RCC 7860 (cell line): ENCODE results near the gene PAN3.
"Not testable (repeated sequence)": the region's sequence is repeated elsewhere in the genome, so short reads cannot be mapped to it uniquely, and the experiment has no call there.

Experiments
- DNase-seq: peaks from one replicate; pipeline ENCODE4 v3.0.0-alpha.2; 2015; ENCODE audit warnings: low spot score
- FAIRE-seq: peaks from 2 replicates; lab custom pipeline; 2012; peaks lifted over from hg19 to GRCh38; lab: Jason Lieb, UNC

PAN3 gene

DNA sequence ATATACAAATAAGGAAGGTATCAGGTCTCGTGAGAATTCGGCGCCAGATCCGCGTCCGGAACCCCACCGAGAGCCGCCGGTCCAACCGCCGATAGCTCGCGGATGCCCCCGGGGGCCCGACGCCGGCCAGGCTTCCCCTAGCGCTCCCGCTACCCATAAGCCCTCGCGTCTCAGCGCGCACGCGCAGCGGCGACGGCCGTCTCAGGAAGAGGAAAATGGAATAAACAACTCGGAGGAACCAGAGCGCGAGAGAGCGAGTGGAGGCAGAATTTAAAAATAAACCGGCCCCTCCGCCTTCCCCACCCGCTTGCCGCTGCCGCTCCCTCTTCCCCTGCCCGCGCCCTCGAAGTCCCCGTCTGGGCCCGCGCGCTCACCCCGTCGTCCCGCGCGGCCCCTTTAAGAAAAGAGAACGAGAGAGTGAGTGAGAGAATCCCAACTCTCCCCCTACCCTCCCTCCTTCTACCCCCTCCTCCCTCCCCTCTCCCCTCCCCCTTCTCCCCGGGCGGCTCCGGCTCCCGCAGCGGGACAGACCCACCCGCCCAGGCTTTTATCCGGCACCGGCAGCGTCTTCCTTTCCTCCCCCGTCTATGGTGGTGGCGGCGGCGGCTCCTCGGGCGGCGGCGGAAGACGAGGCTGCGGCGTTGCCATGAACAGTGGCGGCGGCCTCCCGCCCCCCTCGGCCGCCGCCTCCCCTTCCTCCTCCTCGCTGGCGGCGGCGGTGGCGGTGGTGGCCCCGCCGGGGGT, at the start of gene PAN3:
TSS of gene PAN3 (plus strand) at position 534 of the 744 bp plus-strand sequence. CDS start at position 647, 113 bp downstream.
- FAIRE-seq (no peak), DNase-seq (peak; percentile 61)

DNA sequence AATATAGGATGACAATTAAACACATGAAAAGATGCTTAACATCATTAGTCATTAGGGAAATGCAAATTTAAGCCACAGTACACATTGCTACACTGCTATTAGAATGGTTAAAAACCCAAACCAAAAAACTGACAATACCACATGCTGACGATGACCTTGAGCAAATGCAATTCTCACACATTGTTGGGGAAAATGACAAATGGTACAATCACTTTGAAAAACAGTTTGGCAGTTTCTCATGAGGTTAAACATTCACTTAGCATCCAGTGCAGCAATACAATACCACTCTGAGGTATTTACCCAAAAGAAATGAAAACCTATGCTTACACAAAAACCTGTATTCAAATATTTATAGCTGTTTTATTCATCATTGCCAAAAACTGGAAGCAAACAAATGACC, 49.3 kb upstream of the PAN3 start:
- DNase-seq (no peak), FAIRE-seq (no peak)

DNA sequence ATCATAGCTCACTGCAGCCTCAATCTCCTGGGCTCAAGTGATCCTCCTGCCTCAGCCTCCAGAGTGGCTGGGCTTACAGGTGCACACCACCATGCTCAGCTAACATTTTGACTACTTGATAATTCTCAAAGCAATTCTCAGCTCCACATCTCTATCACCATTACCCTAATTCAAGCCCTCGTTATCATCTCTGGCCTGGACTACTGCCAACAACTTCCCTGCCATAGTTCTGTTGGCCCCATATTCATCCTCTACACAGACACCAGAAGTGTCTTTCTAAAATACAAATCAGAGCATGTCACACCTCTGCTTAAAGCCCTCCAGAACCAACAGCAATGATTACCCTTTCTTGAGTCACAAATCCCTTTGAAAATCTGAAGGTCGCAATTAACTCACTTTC, 45.9 kb upstream of the PAN3 start:
- DNase-seq (no peak), FAIRE-seq (no peak)

DNA sequence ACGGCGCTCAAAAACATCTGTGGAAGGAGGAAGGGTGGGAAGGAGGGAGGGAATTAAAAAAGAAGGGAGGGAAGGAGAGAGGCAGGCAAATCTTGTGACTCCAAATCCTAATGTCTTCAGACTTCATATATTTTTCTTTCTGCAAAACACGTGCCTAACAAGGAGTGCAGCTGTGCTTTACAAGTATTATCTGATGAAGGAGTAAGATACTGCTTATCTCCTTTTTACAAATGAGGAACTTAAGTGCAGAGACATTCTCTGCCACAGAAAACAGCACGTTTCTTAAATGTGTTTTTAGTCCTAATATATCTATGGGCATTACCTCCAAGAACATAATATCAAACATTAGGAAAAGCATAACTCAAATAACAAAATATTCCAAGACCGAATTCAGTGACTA, 44.5 kb upstream of the PAN3 start:
- FAIRE-seq (no peak), DNase-seq (no peak)

DNA sequence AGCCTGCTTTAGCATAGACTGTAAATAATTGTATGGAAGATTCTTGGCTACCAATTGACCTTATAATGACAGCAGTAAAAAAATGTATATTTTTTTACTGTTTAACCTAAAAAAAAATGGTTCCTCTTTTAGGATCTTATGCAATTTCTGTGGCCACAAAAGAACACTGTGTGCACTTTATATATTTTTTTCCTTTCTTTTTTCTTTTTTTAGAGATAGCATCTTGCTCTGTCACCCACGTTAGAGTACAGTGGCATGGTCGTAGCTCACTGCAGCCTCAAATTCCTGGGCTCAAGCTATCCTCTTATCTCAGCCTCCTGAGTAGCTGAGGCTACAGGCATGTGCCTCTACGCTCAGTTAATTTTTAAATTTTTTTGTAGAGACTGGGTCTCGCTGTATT, 44.0 kb upstream of the PAN3 start:
- DNase-seq (no peak), FAIRE-seq (no peak)

DNA sequence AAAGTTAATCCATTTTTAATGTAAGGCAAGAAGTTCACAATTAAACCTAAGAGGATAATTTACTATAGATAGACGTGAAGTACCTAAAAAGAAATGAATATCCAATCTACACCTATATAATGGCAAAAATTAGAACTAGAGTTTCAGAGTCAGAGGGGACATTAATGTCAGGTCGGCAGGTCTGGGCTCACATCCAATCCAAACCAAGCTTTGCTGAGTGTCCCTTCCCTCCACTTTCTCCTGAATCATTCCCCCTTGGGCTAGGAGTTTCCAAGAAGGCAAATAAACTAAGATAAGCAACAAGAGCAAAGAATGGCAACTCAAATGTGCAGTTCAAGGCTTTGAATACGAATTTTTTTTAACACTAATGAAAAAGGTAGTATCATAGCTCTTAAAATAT, 40.8 kb upstream of the PAN3 start:
- DNase-seq (no peak), FAIRE-seq (no peak)

DNA sequence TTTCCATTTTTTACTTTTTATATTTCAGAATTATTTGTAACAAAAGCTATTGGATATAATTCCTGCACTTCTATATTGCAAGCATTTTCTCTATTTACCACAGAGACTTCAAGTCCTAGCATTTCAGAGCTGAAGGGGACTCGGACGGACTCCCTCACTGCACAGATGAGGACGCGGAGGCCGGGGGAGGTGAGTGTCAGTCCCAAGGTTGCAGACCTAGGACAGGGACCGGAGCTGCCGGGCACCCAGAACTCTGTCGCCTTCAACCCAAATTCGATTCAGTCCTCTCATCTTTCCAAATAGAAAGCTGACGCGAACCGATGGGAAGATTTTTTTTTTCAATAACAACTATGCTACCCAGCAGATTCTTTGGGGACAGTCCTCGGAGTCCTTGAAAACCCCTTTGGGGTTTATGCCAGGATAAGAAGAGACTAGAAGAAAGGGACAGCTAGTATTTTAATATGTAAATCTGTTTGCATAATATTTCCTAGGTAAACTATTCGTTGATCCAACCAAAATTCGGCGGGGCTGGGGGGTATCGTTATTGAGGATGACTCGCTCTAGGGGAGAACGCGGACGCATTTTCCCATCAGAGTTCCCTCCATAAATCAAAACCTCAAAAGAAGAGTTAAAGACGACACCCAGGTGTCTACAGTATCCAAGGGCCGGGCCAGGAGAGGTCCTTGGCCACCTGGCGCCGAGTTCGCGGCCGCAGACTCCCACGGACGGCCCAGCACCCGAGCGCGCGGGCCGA, 38.8 kb upstream of the PAN3 start:
- no peak for FAIRE-seq

GRCh38 chr13:28100150-28101121, 37.9 kb upstream of the PAN3 start, which contains the start of gene FLT3:
Gene FLT3 (minus strand): TSS chr13:28100576. CDS start chr13:28100510, 66 bp downstream.
- no peak for DNase-seq
- no peak for FAIRE-seq

More for the DNA sequence above, 38.8 kb upstream of the PAN3 start:
- no peak for DNase-seq

DNA sequence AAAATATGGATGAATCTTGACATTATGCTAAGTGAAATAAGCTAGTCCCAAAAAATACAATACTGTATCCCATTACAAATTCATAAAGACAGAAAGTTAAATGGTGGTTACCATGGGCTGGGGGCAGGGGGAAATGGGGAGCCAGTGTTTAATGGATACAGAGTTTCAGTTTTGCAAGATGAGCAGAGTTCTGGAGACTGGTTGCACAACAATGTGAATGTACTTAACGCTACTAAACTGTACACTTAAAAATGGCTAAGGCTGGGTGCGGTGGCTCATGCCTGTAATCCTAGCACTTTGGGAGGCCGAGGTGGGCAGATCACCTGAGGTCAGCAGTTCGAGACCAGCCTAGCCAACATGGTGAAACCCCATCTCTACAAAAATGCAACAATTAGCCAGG, 36.5 kb upstream of the PAN3 start:
- FAIRE-seq, result not testable (repeated sequence)

DNA sequence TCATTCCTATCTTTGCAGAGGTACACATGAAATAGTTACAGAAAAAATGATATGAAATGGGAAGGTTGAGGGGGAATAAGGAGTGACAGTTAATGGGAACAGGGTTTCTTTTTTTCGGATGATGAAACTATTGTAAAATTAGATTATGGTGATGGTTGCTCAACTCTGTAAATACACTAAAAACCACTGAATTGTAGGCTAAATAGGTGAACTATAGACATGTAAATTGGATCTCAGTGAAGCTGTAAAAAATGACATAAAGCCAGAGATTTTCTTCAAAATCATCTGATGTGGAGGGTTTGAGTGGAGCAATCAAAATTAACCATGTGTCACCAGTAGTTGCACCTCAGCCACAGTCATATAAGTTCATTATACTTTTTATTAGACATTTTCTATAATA, 31.4 kb upstream of the PAN3 start:
- FAIRE-seq, result no peak
- no peak for DNase-seq

More for the DNA sequence above, 36.5 kb upstream of the PAN3 start:
- not testable (repeated sequence) for DNase-seq

DNA sequence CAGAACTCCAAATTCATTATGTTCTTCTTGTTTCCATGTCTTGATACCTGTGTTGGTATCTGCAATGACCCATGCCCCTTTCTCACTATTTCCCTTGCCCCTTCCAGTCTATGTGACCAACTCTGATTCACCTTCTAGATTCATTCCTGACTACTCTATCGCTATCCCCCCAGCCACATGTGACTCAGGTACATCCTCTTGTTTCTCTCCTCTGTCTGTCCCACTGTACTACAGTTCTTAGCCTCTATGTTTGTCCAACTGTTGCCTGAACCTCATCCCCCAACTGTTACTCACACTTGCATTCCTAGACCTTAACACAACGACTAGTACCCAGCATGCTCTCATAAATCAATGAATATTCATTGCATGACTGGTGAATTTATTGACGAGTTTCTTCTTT, 27.9 kb upstream of the PAN3 start:
- DNase-seq (peak; percentile 18), FAIRE-seq (no peak)

GRCh38 chr13:28116736-28117135, 21.6 kb upstream of the PAN3 start:
- FAIRE-seq, result no peak
- no peak for DNase-seq

DNA sequence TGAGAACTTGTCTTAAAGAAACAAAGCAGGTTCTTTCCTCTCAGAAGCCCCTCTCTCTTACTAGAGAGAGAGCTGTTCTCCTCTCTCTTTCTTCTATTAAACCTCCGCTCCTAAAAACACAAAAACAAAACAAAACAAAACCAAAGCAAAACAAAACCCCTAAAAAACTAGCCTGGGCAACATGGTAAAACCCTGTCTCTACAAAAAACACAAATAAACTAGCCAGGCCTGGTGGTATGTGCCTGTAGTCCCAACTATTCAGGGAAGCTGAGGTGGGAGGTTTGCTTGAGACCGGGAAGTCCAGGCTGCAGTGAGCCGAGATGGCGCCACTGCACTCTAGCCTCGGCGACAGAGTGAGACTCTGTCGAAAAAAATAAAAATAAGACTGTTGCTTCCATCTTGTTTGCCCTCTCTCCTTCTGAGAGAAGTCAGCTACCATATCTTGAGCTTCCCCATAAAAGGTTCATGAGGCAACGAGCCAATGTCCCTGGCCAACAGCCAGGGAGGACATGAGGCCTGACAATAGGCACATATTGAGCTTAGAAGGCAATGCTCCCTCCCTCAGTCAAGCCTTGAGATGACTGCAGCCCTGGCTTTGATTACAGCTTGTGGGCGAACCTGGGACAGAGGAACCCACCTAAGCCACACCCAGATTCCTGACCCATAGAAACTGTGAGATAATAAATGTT, 20.5 kb upstream of the PAN3 start:
- DNase-seq, result no peak
- no peak for FAIRE-seq

GRCh38 chr13:28120317-28120716, 18.0 kb upstream of the PAN3 start:
- FAIRE-seq (no peak), DNase-seq (no peak)

DNA sequence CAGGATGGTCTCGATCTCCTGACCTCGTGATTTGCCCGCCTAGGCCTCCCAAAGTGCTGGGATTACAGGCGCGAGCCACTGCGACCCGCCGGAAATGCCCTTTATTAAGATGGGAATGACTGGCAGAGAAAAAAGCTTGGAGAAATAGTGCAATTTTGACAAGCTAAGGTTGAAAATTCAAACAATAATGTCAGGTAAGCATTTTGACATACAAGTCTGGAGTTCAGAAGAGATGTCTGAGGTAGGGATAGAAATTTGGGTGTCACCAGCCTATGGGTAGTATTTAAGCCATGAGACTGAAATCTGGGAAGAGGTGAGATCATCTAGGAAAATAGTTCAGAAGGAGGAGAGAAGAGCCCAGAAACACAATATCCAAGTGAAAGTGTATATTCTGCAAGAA, 17.1 kb upstream of the PAN3 start:
- DNase-seq (no peak), FAIRE-seq (no peak)

DNA sequence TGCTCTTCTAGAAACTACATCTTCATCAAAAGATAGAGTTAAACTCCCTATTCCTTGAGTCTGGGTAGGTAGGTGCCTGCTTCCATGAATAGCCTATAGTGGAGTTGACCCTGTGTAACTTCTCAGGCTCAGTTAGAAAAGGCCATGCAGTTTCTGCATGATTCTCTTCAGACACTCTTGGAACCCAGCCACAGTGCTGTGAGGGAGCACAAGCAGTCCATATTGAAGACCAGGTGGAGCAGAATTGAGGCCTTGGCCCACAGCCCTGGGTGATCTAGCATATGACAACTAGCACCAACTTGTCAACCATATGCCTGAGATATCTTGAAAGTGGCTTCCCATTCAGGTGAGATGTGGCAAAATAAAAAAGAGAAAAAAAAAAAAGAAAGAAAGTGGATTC, 10.3 kb upstream of the PAN3 start:
- no peak for DNase-seq
- FAIRE-seq, result no peak

DNA sequence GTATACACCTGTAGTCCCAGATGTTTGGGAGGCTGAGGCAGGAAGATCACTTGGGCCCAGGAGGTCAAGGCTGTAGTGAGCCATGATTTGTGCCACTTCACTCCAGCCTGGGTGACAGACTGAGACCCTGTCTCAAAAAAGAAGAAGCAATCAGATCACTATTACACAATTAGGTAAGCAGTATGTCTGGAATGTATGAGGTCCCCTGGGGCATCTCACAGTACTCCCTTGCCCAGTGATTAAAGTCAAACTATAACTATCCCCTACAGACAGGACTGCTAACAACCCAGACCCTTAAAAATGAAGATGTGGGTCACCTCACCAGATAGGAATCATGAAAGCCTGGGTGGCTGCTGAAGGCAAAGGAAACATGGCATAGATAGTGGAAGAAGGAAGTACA, 9.4 kb upstream of the PAN3 start:
- DNase-seq, result no peak
- FAIRE-seq, result no peak

DNA sequence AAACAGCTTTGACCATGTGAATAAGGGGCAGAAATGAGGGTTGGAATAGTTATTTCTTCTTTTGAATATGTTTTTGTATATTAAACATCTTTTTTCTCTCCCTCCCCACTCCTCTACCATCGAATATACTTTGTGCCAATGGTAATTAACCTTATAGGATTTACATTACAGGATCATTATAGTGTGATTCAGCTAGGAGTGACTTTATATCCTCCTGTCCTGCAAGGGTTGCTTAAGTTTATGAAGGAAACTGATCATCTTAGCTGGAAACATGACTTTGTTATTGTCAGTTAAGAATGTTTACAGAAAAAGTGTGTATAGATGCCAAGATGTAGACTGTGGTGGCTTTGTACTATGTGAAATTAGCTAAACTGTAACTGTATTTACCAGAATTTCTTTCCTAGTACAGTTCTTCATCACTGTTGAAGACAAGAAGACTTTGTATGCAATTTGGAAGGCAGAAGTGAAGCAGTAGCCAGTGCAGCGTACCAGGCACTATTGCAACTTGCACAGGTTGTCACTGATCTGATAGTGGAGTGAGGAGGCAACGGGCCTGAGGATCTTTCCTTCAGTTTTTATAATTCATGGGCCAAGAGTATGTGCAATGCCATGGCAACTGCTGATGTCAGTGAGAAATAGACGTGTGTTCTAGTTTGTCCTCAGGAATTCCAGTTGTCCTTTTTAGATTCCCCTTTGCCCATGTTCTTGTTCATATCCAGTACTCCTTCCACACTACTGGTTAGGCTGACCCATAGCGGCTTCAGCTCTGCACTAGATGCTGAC, 8.2 kb upstream of the PAN3 start:
- FAIRE-seq (no peak), DNase-seq (no peak)

DNA sequence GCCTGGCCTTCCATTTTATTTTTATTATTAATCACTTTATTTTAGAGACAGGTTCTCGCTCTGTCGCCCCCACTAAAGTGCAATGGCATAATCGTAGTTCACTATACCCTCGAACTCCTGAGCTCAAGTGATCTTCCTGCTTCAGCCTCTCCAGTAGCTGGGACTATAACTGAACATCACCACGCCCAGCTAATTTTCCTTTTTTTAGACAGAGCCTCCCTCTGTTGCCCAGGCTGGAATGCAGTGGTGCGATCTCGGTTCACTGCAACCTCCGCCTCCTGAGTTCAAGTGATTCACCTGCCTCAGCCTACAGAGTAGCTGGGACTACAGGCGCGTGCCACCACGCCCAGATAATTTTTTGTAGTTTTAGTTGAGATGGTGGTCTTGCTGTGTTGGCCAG, 6.7 kb upstream of the PAN3 start:
- no peak for FAIRE-seq

GRCh38 chr13:28136916-28137315, 1.4 kb upstream of the PAN3 start:
- FAIRE-seq (no peak), DNase-seq (no peak)

More for the DNA sequence above, 6.7 kb upstream of the PAN3 start:
- no peak for DNase-seq
